Lower leg skin (tissue), 4 donors: Measurements from ENCODE around the gene TCERG1L. TPM values are rescaled to one million over a fixed set of nuclear protein-coding genes. Genes with fewer than 3 reads are reported as not detected.
"Not testable (repeated sequence)": the region's sequence is repeated elsewhere in the genome, so short reads cannot be mapped to it uniquely, and the experiment has no call there.

Experiments used
- DNase-seq, 2 donors: peaks; one replicate each; pipeline ENCODE4 v3.0.0-alpha.2; 2019; ENCODE audit warnings: low spot score in 2 of 2
- H3K4me3 ChIP-seq: fragments of 200-600 bp; sonication (generic); 2 replicates; pipeline ENCODE4 v1.5.1; 2017; ENCODE audit warnings: mild to moderate bottlenecking, low read depth; ENCODE audit not compliant: poor library complexity, severe bottlenecking
- POLR2A ChIP-seq, 2 donors: fragments of 450-650 bp; IDR thresholded peaks; one replicate each; pipeline ENCODE4 v1.6.1; 2016 to 2017; ENCODE audit warnings: antibody characterized with exemption in 2 of 2, mild to moderate bottlenecking in 1 of 2, moderate library complexity in 1 of 2
- WGBS, 2 donors: methylation state at CpG; one replicate each; pipeline ENCODE4 v1.1.5; 2018; 5-methylcytosine and 5-hydroxymethylcytosine counted together
- intact Hi-C: fragments of 100-400 bp; cut with DNase I; formaldehyde crosslinking; loops from one replicate; pipeline ENCODE4 v1.15.0; 2023; ENCODE audit warnings: low total_unique reads
- total RNA-seq, 4 donors: library from RNA; depleted of rRNA; stranded (reverse); fragments of >200 nt; gene quantifications; one replicate each; pipeline ENCODE4 v1.1.0, GENCODE V29; 2016
- TF ChIP-seq, protein P1 (sequence below), 3 donors: fragments of 450-650 bp; IDR thresholded peaks; one replicate each; pipeline ENCODE4 v1.5.1; 2016; ENCODE audit warnings: antibody characterized with exemption in 3 of 3, mild to moderate bottlenecking in 3 of 3, moderate library complexity in 2 of 3

Gene TCERG1L
- total RNA-seq, 4 donors from 2014 or later = 0.57 to 1.1 (median 0.90) TPM

DNA sequence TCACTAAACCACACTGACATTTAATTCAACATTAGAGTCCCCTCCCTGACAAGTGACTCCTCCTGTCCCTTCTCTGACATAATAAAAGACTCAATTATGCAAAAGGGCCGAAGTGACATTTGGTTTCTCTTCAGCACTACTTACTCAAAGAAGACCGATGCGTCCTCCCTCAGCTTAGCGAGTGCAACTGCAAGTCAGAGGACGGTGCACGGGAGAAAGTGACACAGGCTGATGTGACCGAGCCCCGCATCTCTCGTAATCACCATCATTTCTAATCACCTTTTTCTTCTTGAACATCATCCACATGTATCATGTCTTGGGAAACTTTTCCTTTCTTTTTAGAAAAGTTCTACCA is 155.7 kb downstream of the TCERG1L start:
- WGBS, 2 donors = 69 to 77% methylated on average over 9 of the region's 9 CpGs
- TF ChIP-seq POLR2A (IDR thresholded peaks at IDR 0.05) = no peak
- TF ChIP-seq, protein P1, sequence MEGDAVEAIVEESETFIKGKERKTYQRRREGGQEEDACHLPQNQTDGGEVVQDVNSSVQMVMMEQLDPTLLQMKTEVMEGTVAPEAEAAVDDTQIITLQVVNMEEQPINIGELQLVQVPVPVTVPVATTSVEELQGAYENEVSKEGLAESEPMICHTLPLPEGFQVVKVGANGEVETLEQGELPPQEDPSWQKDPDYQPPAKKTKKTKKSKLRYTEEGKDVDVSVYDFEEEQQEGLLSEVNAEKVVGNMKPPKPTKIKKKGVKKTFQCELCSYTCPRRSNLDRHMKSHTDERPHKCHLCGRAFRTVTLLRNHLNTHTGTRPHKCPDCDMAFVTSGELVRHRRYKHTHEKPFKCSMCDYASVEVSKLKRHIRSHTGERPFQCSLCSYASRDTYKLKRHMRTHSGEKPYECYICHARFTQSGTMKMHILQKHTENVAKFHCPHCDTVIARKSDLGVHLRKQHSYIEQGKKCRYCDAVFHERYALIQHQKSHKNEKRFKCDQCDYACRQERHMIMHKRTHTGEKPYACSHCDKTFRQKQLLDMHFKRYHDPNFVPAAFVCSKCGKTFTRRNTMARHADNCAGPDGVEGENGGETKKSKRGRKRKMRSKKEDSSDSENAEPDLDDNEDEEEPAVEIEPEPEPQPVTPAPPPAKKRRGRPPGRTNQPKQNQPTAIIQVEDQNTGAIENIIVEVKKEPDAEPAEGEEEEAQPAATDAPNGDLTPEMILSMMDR (IDR thresholded peaks at IDR 0.05) = no peak

DNA sequence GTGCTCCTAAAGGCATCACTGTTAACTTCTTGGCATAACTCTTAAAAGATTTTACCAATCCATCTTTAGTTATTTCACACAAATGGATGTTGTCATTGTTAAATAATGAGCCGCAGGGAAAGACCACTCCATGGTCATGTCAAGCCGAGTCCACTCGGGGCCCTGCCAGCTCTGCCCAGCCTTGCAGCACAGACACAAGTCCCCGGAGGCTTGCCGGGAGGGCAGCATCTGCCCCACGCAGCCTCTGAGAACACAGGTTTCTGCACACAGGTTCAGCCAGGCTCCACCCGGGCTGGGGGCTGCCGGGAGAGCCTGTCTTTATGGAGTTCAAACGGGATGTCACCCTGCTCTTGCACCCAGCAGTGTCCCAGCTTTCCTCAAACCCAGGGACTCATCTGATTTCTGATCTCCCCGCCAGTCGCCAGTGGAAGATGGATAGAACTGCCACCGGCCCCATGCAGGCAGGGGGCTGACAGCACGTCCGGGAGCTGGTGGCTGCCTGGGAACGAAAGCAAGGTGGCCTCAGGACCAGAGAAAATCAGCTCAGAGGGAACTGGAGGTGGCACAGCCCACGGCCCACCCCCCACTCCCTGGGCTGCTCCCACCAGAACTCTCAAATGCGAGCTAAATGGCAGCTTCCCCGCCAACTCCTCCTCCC is 156.2 kb downstream of the TCERG1L start:
- H3K4me3 ChIP-seq = no peak overlapping the region
- TF ChIP-seq, protein P1 (IDR thresholded peaks at IDR 0.05) = no peak
- no peak for TF ChIP-seq POLR2A (IDR thresholded peaks at IDR 0.05)
- 72 to 73% methylated on average over 15 to 18 of the region's 18 CpGs for WGBS, 2 donors
- no peak for DNase-seq
- intact Hi-C loops = no loop called here

More for the DNA sequence above, 155.7 kb downstream of the TCERG1L start:
- DNase-seq = no peak
- H3K4me3 ChIP-seq = no peak overlapping the region
- intact Hi-C loops = no loop called here

DNA sequence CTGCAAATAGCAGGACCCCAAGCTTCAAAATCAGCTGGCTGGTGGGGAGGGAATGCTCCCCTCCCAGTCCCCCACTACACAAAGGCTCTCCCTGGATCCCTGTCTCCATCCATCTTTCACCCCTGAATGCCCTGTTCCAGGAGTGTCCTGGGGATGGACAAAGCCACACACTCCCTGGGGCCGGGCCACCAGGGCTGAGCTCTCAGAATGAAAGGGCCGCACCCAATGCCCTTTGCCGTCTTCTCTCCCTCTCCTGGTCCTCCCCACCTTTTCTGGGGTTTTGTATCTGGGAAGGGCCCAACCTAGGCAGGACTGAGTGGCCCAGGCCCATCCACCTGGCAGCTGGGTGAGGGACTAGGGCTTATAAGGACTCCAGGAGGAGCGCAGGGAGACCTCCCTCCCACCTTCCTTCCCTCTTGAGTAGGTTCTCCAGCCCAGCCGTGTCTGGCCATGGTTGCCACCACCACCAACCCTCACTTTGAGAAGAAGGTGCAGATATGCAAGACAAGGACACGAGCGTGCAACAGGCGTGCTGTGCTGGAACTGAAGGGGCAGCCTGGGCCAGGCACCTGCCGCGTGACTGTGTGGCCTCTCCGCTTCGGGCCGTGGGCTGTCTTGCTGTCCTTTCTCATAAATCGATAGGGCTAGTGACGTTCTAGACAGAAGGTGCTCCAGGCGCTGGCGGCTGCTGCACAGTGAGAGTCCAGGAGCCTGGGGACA is 157.1 kb downstream of the TCERG1L start:
- no peak overlapping the region for H3K4me3 ChIP-seq
- WGBS, 2 donors = 90 to 91% methylated on average over 17 of the region's 17 CpGs
- TF ChIP-seq POLR2A (IDR thresholded peaks at IDR 0.05) = no peak
- TF ChIP-seq, protein P1 (IDR thresholded peaks at IDR 0.05) = no peak
- intact Hi-C loops = no loop called here
- no peak for DNase-seq

DNA sequence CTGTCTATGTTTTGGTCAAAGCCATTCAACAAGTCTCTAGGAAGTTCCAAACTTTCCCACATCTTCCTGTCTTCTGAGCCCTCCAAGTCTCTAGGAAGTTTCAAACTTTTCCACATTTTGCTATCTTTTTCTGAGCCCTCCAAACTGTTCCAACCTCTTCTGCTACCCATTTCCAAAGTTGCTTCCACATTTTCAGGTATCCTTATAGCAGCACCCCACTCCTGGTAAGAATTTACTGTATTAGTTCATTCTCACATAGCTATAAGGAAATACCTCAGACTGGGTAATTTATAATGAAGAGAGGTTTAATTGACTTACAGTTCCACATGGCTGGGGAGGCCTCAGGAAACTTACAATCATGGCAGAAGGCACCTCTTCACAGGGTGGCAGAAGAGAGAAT is 159.1 kb downstream of the TCERG1L start:
- DNase-seq, intact Hi-C loops, H3K4me3 ChIP-seq: not testable (repeated sequence)

- WGBS, 2 donors = 48 to 79% methylated on average over 3 to 4 of the region's 4 CpGs
- H3K4me3 ChIP-seq = no peak overlapping the region
Observed at GRCh38 chr10:131150126-131150525, 161.4 kb downstream of the TCERG1L start.

GRCh38 chr10:131149586-131149985 is 161.9 kb downstream of the TCERG1L start:
- 92% methylated on average over 9 to 10 of the region's 10 CpGs for WGBS, 2 donors
- no peak overlapping the region for H3K4me3 ChIP-seq
- no peak for DNase-seq

More at GRCh38 chr10:131150126-131150525, 161.4 kb downstream of the TCERG1L start:
- DNase-seq = no peak
- intact Hi-C loops = no loop called here
- TF ChIP-seq, protein P1 (IDR thresholded peaks at IDR 0.05) = no peak
- no peak for TF ChIP-seq POLR2A (IDR thresholded peaks at IDR 0.05)

More at GRCh38 chr10:131149586-131149985, 161.9 kb downstream of the TCERG1L start:
- intact Hi-C loops = no loop called here
- TF ChIP-seq POLR2A (IDR thresholded peaks at IDR 0.05) = no peak
- TF ChIP-seq, protein P1 (IDR thresholded peaks at IDR 0.05) = no peak
